Thyroid gland (tissue), 4 donors: ENCODE results near the gene TBC1D24. TPM values are rescaled to one million over a fixed set of nuclear protein-coding genes. Genes with fewer than 3 reads are reported as not detected.
A peak's percentile ranks its signal among the peaks of the same experiment; 100 is the strongest.

Experiments
- DNase-seq, 2 donors: peaks; one replicate each; pipeline ENCODE4 v3.0.0-alpha.2; 2019
- H3K27ac ChIP-seq, 3 donors: fragments of 200-600 bp; sonication (generic); 1 replicate in 2 of 3; 2 replicates in 1 of 3; pipeline ENCODE4 v1.5.1; 2016 to 2019; ENCODE audit warnings: mild to moderate bottlenecking in 1 of 3, moderate library complexity in 1 of 3
- H3K27me3 ChIP-seq: fragments of 200-600 bp; sonication (generic); one replicate; pipeline ENCODE4 v1.5.1; 2019
- H3K36me3 ChIP-seq, 2 donors: fragments of 200-600 bp; sonication (generic); one replicate each; pipeline ENCODE4 v1.5.1; 2016 to 2019
- H3K4me1 ChIP-seq, 2 donors: fragments of 200-600 bp; sonication (generic); one replicate each; pipeline ENCODE4 v1.5.1; 2017 to 2019
- H3K4me3 ChIP-seq, 3 donors: fragments of 200-600 bp; sonication (generic); replicated peaks in 1 of 3; 1 replicate in 2 of 3; 2 replicates in 1 of 3; pipeline ENCODE4 v1.5.1; 2016; ENCODE audit warnings: mild to moderate bottlenecking in 1 of 3
- H3K9me3 ChIP-seq: fragments of 200-600 bp; sonication (generic); one replicate; pipeline ENCODE4 v1.5.1; 2017
- POLR2A ChIP-seq, 2 donors: fragments of 450-650 bp; IDR thresholded peaks; one replicate each; pipeline ENCODE4 v1.6.1; 2017; ENCODE audit warnings: antibody characterized with exemption in 2 of 2, mild to moderate bottlenecking in 2 of 2, moderate library complexity in 1 of 2
- WGBS, 2 donors: methylation state at CpG; one replicate each; pipeline ENCODE4 v1.1.5; 2017; 5-methylcytosine and 5-hydroxymethylcytosine counted together
- intact Hi-C: fragments of 100-400 bp; cut with DNase I; formaldehyde crosslinking; loops from one replicate; pipeline ENCODE4 v1.15.1; 2023
- total RNA-seq, 4 donors: library from RNA; depleted of rRNA; stranded (reverse); fragments of >200 nt; gene quantifications; one replicate each; pipeline ENCODE4 v1.2.3, GENCODE V29; 2016
- TF ChIP-seq, protein P1 (sequence below), 6 experiments: fragments of 200-600 bp in 3 of 6; fragments of 450-650 bp in 3 of 6; sonication (generic) in 3 of 6; IDR thresholded peaks; one replicate each; pipeline ENCODE4 v1.5.1; 2016 to 2019; ENCODE audit warnings: antibody characterized with exemption in 6 of 6, mild to moderate bottlenecking in 2 of 6, inconsistent platforms in 1 of 6, moderate library complexity in 1 of 6

The TBC1D24 gene
- total RNA-seq, 4 donors from 2014 or later: 15.9 to 32.3 (median 21.8) TPM

DNA sequence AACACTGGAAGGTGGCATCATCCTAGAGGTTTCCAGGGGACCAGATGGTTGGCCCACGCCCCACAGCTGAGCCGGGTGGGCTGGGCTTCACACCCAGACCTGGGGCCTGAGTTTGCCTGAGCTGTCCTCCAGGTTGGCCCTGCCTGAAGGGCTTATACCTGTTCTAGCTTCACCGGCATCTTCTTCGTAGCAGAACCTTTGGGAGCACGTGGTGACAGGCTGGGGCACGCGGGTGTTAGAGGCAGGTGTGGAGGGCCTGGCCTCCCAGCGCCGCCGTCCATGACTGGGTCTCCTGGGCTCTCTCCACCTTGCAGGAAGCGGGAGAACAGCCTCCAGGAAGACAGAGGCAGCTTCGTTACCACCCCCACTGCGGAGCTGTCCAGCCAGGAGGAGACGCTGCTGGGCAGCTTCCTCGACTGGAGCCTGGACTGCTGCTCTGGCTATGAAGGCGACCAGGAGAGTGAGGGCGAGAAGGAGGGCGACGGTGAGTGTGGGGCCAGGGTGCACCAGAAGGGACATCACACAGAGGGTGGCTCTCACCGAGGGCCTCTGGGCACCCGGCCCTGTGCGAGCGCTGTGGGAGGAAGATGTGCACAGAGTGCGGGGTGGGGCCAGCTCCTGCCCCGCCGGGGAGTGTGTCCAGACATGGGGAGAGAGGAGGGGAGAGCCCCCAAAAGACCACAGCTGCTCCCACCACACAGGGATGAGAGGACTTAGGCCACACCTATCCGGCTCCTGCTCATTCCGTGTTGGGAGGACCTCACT is 19.7 kb upstream of the TBC1D24 start:
- 93 to 94% methylated on average over 24 to 28 of the region's 28 CpGs for WGBS, 2 donors

GRCh38 chr16:2456551-2457153 is 18.3 kb upstream of the TBC1D24 start:
- no peak overlapping the region for H3K4me3 ChIP-seq
- TF ChIP-seq, protein P1, sequence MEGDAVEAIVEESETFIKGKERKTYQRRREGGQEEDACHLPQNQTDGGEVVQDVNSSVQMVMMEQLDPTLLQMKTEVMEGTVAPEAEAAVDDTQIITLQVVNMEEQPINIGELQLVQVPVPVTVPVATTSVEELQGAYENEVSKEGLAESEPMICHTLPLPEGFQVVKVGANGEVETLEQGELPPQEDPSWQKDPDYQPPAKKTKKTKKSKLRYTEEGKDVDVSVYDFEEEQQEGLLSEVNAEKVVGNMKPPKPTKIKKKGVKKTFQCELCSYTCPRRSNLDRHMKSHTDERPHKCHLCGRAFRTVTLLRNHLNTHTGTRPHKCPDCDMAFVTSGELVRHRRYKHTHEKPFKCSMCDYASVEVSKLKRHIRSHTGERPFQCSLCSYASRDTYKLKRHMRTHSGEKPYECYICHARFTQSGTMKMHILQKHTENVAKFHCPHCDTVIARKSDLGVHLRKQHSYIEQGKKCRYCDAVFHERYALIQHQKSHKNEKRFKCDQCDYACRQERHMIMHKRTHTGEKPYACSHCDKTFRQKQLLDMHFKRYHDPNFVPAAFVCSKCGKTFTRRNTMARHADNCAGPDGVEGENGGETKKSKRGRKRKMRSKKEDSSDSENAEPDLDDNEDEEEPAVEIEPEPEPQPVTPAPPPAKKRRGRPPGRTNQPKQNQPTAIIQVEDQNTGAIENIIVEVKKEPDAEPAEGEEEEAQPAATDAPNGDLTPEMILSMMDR (IDR thresholded peaks at IDR 0.05): no peak
- TF ChIP-seq POLR2A (IDR thresholded peaks at IDR 0.05): no peak
- no peaks in the 10 kb centered on the region for H3K36me3 ChIP-seq
- intact Hi-C loops: no loop called here
- peaks cover 13 to 14% of the 10 kb centered on the region in 2 donors for H3K4me1 ChIP-seq
- no peaks in the 10 kb centered on the region for H3K9me3 ChIP-seq
- no peak overlapping the region for H3K27ac ChIP-seq
- no peaks in the 10 kb centered on the region for H3K27me3 ChIP-seq
- DNase-seq: no peak
- 95 to 98% methylated on average over 10 to 17 of the region's 21 CpGs for WGBS, 2 donors

More for the DNA sequence above, 19.7 kb upstream of the TBC1D24 start:
- H3K9me3 ChIP-seq: no peaks in the 10 kb centered on the region
- intact Hi-C loops: no loop called here
- DNase-seq: no peak
- no peaks in the 10 kb centered on the region for H3K27me3 ChIP-seq
- no peak overlapping the region for H3K27ac ChIP-seq
- H3K36me3 ChIP-seq: no peaks in the 10 kb centered on the region
- H3K4me3 ChIP-seq: no peak overlapping the region
- TF ChIP-seq, protein P1 (IDR thresholded peaks at IDR 0.05): no peak
- no peak for TF ChIP-seq POLR2A (IDR thresholded peaks at IDR 0.05)
- H3K4me1 ChIP-seq: peaks cover 11% of the 10 kb centered on the region in 2 donors

- Histone ChIP-seq H3K36me3 (no peaks in the 10 kb centered on the region), H3K4me1 (peaks cover 13 to 14% of the 10 kb centered on the region in 2 donors), H3K9me3 (no peaks in the 10 kb centered on the region), H3K27ac (no peak overlapping the region), H3K27me3 (no peaks in the 10 kb centered on the region), H3K4me3 (no peak overlapping the region)
- DNase-seq: no peak
- intact Hi-C loops: no loop called here
- TF ChIP-seq, protein P1 (IDR thresholded peaks at IDR 0.05): no peak
- TF ChIP-seq POLR2A (IDR thresholded peaks at IDR 0.05): no peak
- WGBS, 2 donors: 85% methylated on average over 13 of the region's 13 CpGs
Observed at GRCh38 chr16:2457267-2457666, 17.7 kb upstream of the TBC1D24 start.

DNA sequence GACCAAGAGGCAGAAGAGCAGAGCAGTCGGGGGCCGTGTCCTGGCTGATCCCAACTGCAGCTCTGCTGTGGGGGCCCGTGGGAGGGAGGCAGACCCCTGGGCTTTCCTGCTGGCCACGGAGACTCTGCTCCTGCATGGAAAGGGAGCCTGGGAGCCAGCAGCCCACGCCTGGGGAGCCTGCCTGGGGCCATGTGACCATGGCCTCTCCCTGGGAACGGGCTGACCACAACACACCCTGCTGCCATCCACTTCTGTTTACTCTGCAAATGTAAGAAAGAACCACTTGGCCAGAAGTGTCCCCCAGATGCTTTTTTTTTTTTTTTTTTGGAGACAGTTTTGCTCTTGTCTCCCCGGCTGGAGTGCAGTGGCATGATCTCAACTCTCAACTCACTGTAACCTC is 17.0 kb upstream of the TBC1D24 start:
- intact Hi-C loops: no loop called here
- Histone ChIP-seq H3K4me3 (no peak overlapping the region), H3K4me1 (peaks cover 13 to 14% of the 10 kb centered on the region in 2 donors), H3K27me3 (no peaks in the 10 kb centered on the region), H3K9me3 (no peaks in the 10 kb centered on the region), H3K27ac (no peak overlapping the region), H3K36me3 (no peaks in the 10 kb centered on the region)
- WGBS, 2 donors: 71 to 77% methylated on average over 7 of the region's 7 CpGs
- no peak for TF ChIP-seq POLR2A (IDR thresholded peaks at IDR 0.05)
- DNase-seq: no peak

GRCh38 chr16:2458887-2459646 is 15.9 kb upstream of the TBC1D24 start:
- WGBS, 2 donors: 17 to 20% methylated on average over 17 of the region's 18 CpGs
- Histone ChIP-seq H3K27ac (no peak overlapping the region), H3K9me3 (no peaks in the 10 kb centered on the region), H3K27me3 (no peaks in the 10 kb centered on the region), H3K36me3 (no peaks in the 10 kb centered on the region), H3K4me3 (peak overlapping the region in 2 of 3 donors; percentile 46 to 77), H3K4me1 (peaks cover 13 to 14% of the 10 kb centered on the region in 2 donors)
- peak in 1 of 2 donors; percentile 29 for DNase-seq
- TF ChIP-seq POLR2A (IDR thresholded peaks at IDR 0.05): no peak
- TF ChIP-seq, protein P1 (IDR thresholded peaks at IDR 0.05): no peak
- intact Hi-C loops: no loop called here
